ENCODE measurements around the gene CERS1.
A peak's percentile ranks its signal among the peaks of the same experiment; 100 is the strongest.

The CERS1 gene

DNA sequence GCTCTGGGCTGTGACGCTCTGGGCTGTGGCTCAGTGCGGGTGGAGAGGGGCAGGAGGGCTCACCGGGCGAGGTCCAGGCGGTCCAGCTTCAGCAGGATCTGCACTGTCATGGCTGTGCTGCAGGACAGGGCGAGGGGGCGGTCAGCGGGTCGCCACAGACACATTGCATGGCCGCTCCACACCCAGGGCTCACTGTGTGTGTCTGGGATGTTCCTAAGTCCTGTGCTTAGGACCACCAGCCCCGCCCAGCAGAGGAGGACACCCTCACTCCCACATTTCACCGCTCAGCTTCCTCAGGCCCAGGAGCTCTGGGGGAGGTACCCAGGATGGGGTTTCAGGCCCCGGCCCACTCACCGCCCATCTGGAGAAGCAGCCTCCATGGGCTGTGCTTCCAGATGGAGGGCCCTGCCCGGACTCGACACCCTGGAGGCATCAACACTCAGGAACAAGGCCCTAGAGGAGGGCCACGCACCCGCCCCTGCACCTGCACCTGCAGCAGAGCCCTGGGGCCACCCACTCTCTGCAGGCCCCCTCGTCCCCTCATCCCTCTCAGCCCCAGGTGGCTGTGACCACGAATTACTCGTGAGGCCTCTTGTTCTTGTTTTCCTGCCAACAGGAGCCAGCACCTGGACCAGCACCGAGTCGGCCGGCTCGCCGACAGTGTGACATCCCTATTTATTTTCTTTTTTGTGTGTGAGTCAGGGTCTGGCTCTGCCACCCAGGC is 9.7 kb upstream of the CERS1 start:
- peaks cover 29% of the 10 kb centered on the region for H4K20me1 ChIP-seq (ENCODE audit: insufficient read depth, low read length)
- TF ChIP-seq, protein P1, sequence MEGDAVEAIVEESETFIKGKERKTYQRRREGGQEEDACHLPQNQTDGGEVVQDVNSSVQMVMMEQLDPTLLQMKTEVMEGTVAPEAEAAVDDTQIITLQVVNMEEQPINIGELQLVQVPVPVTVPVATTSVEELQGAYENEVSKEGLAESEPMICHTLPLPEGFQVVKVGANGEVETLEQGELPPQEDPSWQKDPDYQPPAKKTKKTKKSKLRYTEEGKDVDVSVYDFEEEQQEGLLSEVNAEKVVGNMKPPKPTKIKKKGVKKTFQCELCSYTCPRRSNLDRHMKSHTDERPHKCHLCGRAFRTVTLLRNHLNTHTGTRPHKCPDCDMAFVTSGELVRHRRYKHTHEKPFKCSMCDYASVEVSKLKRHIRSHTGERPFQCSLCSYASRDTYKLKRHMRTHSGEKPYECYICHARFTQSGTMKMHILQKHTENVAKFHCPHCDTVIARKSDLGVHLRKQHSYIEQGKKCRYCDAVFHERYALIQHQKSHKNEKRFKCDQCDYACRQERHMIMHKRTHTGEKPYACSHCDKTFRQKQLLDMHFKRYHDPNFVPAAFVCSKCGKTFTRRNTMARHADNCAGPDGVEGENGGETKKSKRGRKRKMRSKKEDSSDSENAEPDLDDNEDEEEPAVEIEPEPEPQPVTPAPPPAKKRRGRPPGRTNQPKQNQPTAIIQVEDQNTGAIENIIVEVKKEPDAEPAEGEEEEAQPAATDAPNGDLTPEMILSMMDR (IDR thresholded peaks at IDR 0.05; ENCODE audit: borderline replicate concordance, extremely low read depth, low read length, poor library complexity, severe bottlenecking), result no peak
- TF ChIP-seq EZH2 (IDR thresholded peaks at IDR 0.05; ENCODE audit: borderline replicate concordance, low read depth, low read length, severe bottlenecking), result no peak

DNA sequence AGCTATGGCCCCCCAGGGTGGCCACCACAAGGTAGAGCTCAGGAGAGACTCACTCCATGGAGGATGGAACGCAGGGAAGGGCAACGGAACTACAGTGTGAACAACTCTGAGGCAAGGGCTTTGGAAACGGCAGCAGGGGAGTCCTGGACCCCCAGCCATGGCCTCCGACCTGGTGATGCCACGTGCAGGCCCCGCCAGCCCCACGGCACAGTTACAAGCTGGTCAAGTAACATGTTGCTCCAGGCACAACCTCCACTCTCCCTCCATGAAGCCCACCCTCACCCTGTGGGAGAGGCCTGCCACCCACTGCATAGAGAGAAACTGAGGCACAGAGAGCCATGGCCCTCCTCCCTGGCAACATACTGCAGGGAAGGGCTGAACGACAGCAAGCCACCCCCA is 9.1 kb upstream of the CERS1 start:
- TF ChIP-seq, protein P1 (IDR thresholded peaks at IDR 0.05; ENCODE audit: borderline replicate concordance, extremely low read depth, low read length, poor library complexity, severe bottlenecking), result no peak
- no peak for TF ChIP-seq EZH2 (IDR thresholded peaks at IDR 0.05; ENCODE audit: borderline replicate concordance, low read depth, low read length, severe bottlenecking)
- H2AFZ ChIP-seq (ENCODE audit: low read depth, low read length), result no peak overlapping the region
- ATAC-seq (ENCODE audit: insufficient read depth, low read depth) (no peak), DNase-seq (no peak)
- no peak overlapping the region for H3K4me3 ChIP-seq (ENCODE audit: low read depth in 1 of 2, low read length in 2 of 2)
- peaks cover 30% of the 10 kb centered on the region for H4K20me1 ChIP-seq (ENCODE audit: insufficient read depth, low read length)
- H3K79me2 ChIP-seq (ENCODE audit: insufficient read depth, low read length), result no peaks in the 10 kb centered on the region
- H3K4me1 ChIP-seq (ENCODE audit: insufficient read depth, low read length), result no peaks in the 10 kb centered on the region
- H3K9ac ChIP-seq (ENCODE audit: low read depth, low read length), result no peak overlapping the region
- no peak overlapping the region for H3K27ac ChIP-seq (ENCODE audit: low read length)
- peaks cover 82% of the 10 kb centered on the region for H3K36me3 ChIP-seq (ENCODE audit: insufficient read depth, low read length)
- H3K27me3 ChIP-seq (ENCODE audit: insufficient read depth, low read length, poor library complexity), result no peaks in the 10 kb centered on the region
- no peak overlapping the region for H3K4me2 ChIP-seq (ENCODE audit: insufficient read depth, low read length)
- H3K9me3 ChIP-seq (ENCODE audit: insufficient read depth, low read length, severe bottlenecking), result no peaks in the 10 kb centered on the region

More for the DNA sequence above, 9.7 kb upstream of the CERS1 start:
- Histone ChIP-seq H3K27ac (ENCODE audit: low read length) (no peak overlapping the region), H3K4me2 (ENCODE audit: insufficient read depth, low read length) (no peak overlapping the region), H3K4me1 (ENCODE audit: insufficient read depth, low read length) (no peaks in the 10 kb centered on the region), H3K9ac (ENCODE audit: low read depth, low read length) (no peak overlapping the region), H3K9me3 (ENCODE audit: insufficient read depth, low read length, severe bottlenecking) (no peaks in the 10 kb centered on the region), H3K36me3 (ENCODE audit: insufficient read depth, low read length) (peaks cover 81% of the 10 kb centered on the region), H3K4me3 (ENCODE audit: low read depth in 1 of 2, low read length in 2 of 2) (no peak overlapping the region), H3K27me3 (ENCODE audit: insufficient read depth, low read length, poor library complexity) (no peaks in the 10 kb centered on the region), H2AFZ (ENCODE audit: low read depth, low read length) (no peak overlapping the region), H3K79me2 (ENCODE audit: insufficient read depth, low read length) (no peaks in the 10 kb centered on the region)
- peak; percentile 20; the same call in 1 of the 3 replicates for ATAC-seq (ENCODE audit: insufficient read depth, low read depth)
- peak; percentile 17 for DNase-seq

- H3K4me1 ChIP-seq (ENCODE audit: insufficient read depth, low read length), result no peaks in the 10 kb centered on the region
- ATAC-seq (ENCODE audit: insufficient read depth, low read depth), result no peak
- DNase-seq, result no peak
- H3K36me3 ChIP-seq (ENCODE audit: insufficient read depth, low read length), result peaks cover 83% of the 10 kb centered on the region
- no peaks in the 10 kb centered on the region for H3K27me3 ChIP-seq (ENCODE audit: insufficient read depth, low read length, poor library complexity)
- H2AFZ ChIP-seq (ENCODE audit: low read depth, low read length), result no peak overlapping the region
- no peak overlapping the region for H3K27ac ChIP-seq (ENCODE audit: low read length)
- H3K9ac ChIP-seq (ENCODE audit: low read depth, low read length), result no peak overlapping the region
- no peak overlapping the region for H3K4me3 ChIP-seq (ENCODE audit: low read depth in 1 of 2, low read length in 2 of 2)
- H3K79me2 ChIP-seq (ENCODE audit: insufficient read depth, low read length), result no peaks in the 10 kb centered on the region
- TF ChIP-seq EZH2 (IDR thresholded peaks at IDR 0.05; ENCODE audit: borderline replicate concordance, low read depth, low read length, severe bottlenecking), result no peak
- TF ChIP-seq, protein P1 (IDR thresholded peaks at IDR 0.05; ENCODE audit: borderline replicate concordance, extremely low read depth, low read length, poor library complexity, severe bottlenecking), result no peak
- peaks cover 29% of the 10 kb centered on the region for H4K20me1 ChIP-seq (ENCODE audit: insufficient read depth, low read length)
- no peak overlapping the region for H3K4me2 ChIP-seq (ENCODE audit: insufficient read depth, low read length)
- no peaks in the 10 kb centered on the region for H3K9me3 ChIP-seq (ENCODE audit: insufficient read depth, low read length, severe bottlenecking)
These were observed 8.5 kb upstream of the CERS1 start for GRCh38 chr19:18904334-18905057.

Data from DND-41 (cell line).